GM18505 (cell line): ENCODE results near the gene SLC8A1.

ENCODE experiments used
- ATAC-seq: cut with Tn5 transposase; IDR thresholded peaks from one replicate; pipeline ENCODE4 v1.9.1; 2021; ENCODE audit not compliant: unreplicated experiment
- POLR2A ChIP-seq: IDR thresholded peaks from 4 replicates; pipeline ENCODE4 v1.6.1; 2011; ENCODE audit warnings: borderline replicate concordance; ENCODE audit not compliant: insufficient read depth, insufficient read length; ENCODE audit errors: extremely low read depth

SLC8A1 gene

GRCh38 chr2:40451918-40452605 lies at the start of gene SLC8A1:
Gene SLC8A1, minus strand, starts transcription at chr2:40452090.
- no peak for TF ChIP-seq POLR2A
- peak; percentile 46 for ATAC-seq

- ATAC-seq, result no peak
- TF ChIP-seq POLR2A, result no peak
These were observed 47.5 kb upstream of the SLC8A1 start for GRCh38 chr2:40499437-40499836.

- no peak for TF ChIP-seq POLR2A
- ATAC-seq, result no peak
These were observed 45.5 kb upstream of the SLC8A1 start for GRCh38 chr2:40497251-40497859.

GRCh38 chr2:40489678-40489960 lies 37.7 kb upstream of the SLC8A1 start:
- no peak for ATAC-seq
- no peak for TF ChIP-seq POLR2A

- TF ChIP-seq POLR2A, result no peak
- ATAC-seq, result no peak
These were observed 37.2 kb upstream of the SLC8A1 start for GRCh38 chr2:40488927-40489677.

- no peak for TF ChIP-seq POLR2A
- no peak for ATAC-seq
These were observed 36.3 kb upstream of the SLC8A1 start for GRCh38 chr2:40488101-40488601.

GRCh38 chr2:40487602-40488001 lies 35.7 kb upstream of the SLC8A1 start:
- ATAC-seq, result no peak
- no peak for TF ChIP-seq POLR2A

GRCh38 chr2:40485854-40486253 lies 34.0 kb upstream of the SLC8A1 start:
- TF ChIP-seq POLR2A, result no peak
- no peak for ATAC-seq

- TF ChIP-seq POLR2A, result no peak
- ATAC-seq, result no peak
These were observed 33.4 kb upstream of the SLC8A1 start for GRCh38 chr2:40485318-40485717.

- no peak for ATAC-seq
- TF ChIP-seq POLR2A, result no peak
These were observed 31.8 kb upstream of the SLC8A1 start for GRCh38 chr2:40483549-40484243.

- ATAC-seq, result no peak
- TF ChIP-seq POLR2A, result no peak
These were observed 28.7 kb upstream of the SLC8A1 start for GRCh38 chr2:40480596-40480995.

- TF ChIP-seq POLR2A, result no peak
- no peak for ATAC-seq
These were observed 28.2 kb upstream of the SLC8A1 start for GRCh38 chr2:40480073-40480472.

- no peak for ATAC-seq
- no peak for TF ChIP-seq POLR2A
These were observed 25.5 kb upstream of the SLC8A1 start for GRCh38 chr2:40477361-40477760.
